Head of caudate nucleus (tissue), 42 donors: ENCODE measurements around the gene ZNHIT3.
"Not testable (repeated sequence)": the region's sequence is repeated elsewhere in the genome, so short reads cannot be mapped to it uniquely, and the experiment has no call there.

ENCODE experiments used
- DNase-seq, 42 donors: peaks; one replicate each; pipeline versions ENCODE4 v3.0.0 to v3.0.0-alpha.2; 2020 to 2021; ENCODE audit warnings: mixed read lengths in 7 of 42
- intact Hi-C: fragments of 100-400 bp; cut with DNase I; formaldehyde crosslinking; loops from one replicate; pipeline ENCODE4 v1.15.0; 2022

The ZNHIT3 gene

GRCh38 chr17:36506831-36507230 is 20.4 kb downstream of the ZNHIT3 start:
- DNase-seq: no peak
- intact Hi-C loops: no loop called here

- intact Hi-C loops: no loop called here
- DNase-seq: no peak
Measured at GRCh38 chr17:36507266-36507665, 20.8 kb downstream of the ZNHIT3 start.

GRCh38 chr17:36508439-36508838 is 22.0 kb downstream of the ZNHIT3 start:
- DNase-seq, intact Hi-C loops: not testable (repeated sequence)

- DNase-seq: no peak
- intact Hi-C loops: no loop called here
Measured at GRCh38 chr17:36509272-36509985, 22.9 kb downstream of the ZNHIT3 start.

- intact Hi-C loops: no loop called here
- DNase-seq: no peak
Measured at GRCh38 chr17:36510636-36511035, 24.2 kb downstream of the ZNHIT3 start.

- DNase-seq: no peak
- intact Hi-C loops: no loop called here
Measured at GRCh38 chr17:36511216-36511615, 24.7 kb downstream of the ZNHIT3 start.

GRCh38 chr17:36512641-36513040 is 26.2 kb downstream of the ZNHIT3 start:
- DNase-seq: no peak
- intact Hi-C loops: no loop called here

GRCh38 chr17:36514856-36515255 is 28.4 kb downstream of the ZNHIT3 start:
- DNase-seq: no peak
- intact Hi-C loops: no loop called here

- intact Hi-C loops: no loop called here
- DNase-seq: no peak
Measured at GRCh38 chr17:36515837-36516236, 29.4 kb downstream of the ZNHIT3 start.

- no peak for DNase-seq
- intact Hi-C loops: no loop called here
Measured at GRCh38 chr17:36523113-36523512, 36.6 kb downstream of the ZNHIT3 start.

GRCh38 chr17:36524428-36524876 is 38.0 kb downstream of the ZNHIT3 start:
- intact Hi-C loops: no loop called here
- peak in 1 of 42 donors; percentile 2 for DNase-seq

GRCh38 chr17:36525113-36525512 is 38.6 kb downstream of the ZNHIT3 start:
- intact Hi-C loops: no loop called here
- no peak for DNase-seq

GRCh38 chr17:36525888-36526287 is 39.4 kb downstream of the ZNHIT3 start:
- DNase-seq: peak in 3 of 42 donors; percentile 4 to 32 (median 20)
- intact Hi-C loops: no loop called here

GRCh38 chr17:36527621-36528250 is 41.3 kb downstream of the ZNHIT3 start:
- intact Hi-C loops: no loop called here
- peak in 1 of 42 donors; percentile 29 for DNase-seq

- intact Hi-C loops: no loop called here
- DNase-seq: no peak
Measured at GRCh38 chr17:36529121-36529520, 42.6 kb downstream of the ZNHIT3 start.

- intact Hi-C loops: no loop called here
- DNase-seq: no peak
Measured at GRCh38 chr17:36532435-36532975, 46.0 kb downstream of the ZNHIT3 start.

GRCh38 chr17:36533935-36534839 is 47.7 kb downstream of the ZNHIT3 start:
- peak in 27 of 42 donors; percentile 9 to 50 (median 21) for DNase-seq
- intact Hi-C loops: no loop called here

GRCh38 chr17:36534840-36535668 is 48.6 kb downstream of the ZNHIT3 start, which contains the start of the genes MYO19 and PIGW:
Gene MYO19 (minus strand): TSS chr17:36534868. CDS start chr17:36532538, 2,330 bp downstream.
Gene PIGW (plus strand): TSS chr17:36534987. CDS start chr17:36537102, 2,115 bp downstream.
- intact Hi-C loops: no loop called here
- DNase-seq: peak; percentile 59 to 93 (median 86)
